HCT116 (cell line): Measurements from ENCODE around the gene BTBD18. TPM values are rescaled to one million over a fixed set of nuclear protein-coding genes. Genes with fewer than 3 reads are reported as not detected.
"Not testable (repeated sequence)": the region's sequence is repeated elsewhere in the genome, so short reads cannot be mapped to it uniquely, and the experiment has no call there.

Experiments used
- ATAC-seq: fragments of 200-7000 bp; cut with Tn5 transposase; 2 replicates; pipeline ENCODE4 v1.9.1; 2020; ENCODE audit warnings: mild to moderate bottlenecking, moderate library complexity
- BruUV-seq: library from RNA; stranded (reverse); fragments of 400-500 nt; replicated peaks from 2 replicates; lab custom pipeline; 2021; lab: Mats Ljungman, UMichigan
- CTCF ChIA-PET: fragments of 300-600 bp; sonication (Branson Sonifier 250); formaldehyde crosslinking; loops from one replicate; lab custom pipeline; 2021; ENCODE audit warnings: antibody characterized with exemption; lab: Charles Lee
- POLR2A ChIA-PET: fragments of 300-600, 350-600 bp; sonication (Branson Sonifier 250); formaldehyde crosslinking; loops from one replicate; lab custom pipeline; 2021; ENCODE audit warnings: antibody characterized with exemption; lab: Charles Lee
- RAD21 ChIA-PET, 2 experiments: fragments of 300-600 bp; sonication (Branson Sonifier 250); formaldehyde crosslinking; loops; one replicate each; lab custom pipeline; 2023; ENCODE audit warnings: low total read pairs in 2 of 2; ENCODE audit not compliant: uncharacterized antibody in 2 of 2, unreplicated experiment in 2 of 2, low non-redundant PET in 1 of 2; lab: Charles Lee
- DNase-seq: peaks from one replicate; pipeline ENCODE4 v3.0.0-alpha.2; 2010; ENCODE audit warnings: low read depth, low spot score
- H2AFZ ChIP-seq: fragments of 200-600 bp; shearing (Covaris generic), sonication (generic); 2 replicates; pipeline ENCODE4 v1.6.1; 2017; ENCODE audit warnings: low read depth, mixed run types, mixed read lengths, antibody characterized with exemption, low read length; ENCODE audit not compliant: poor library complexity, severe bottlenecking
- H3K27ac ChIP-seq: 2 replicates; pipeline ENCODE4 v1.5.1; 2012; ENCODE audit warnings: low read depth, low read length
- H3K27me3 ChIP-seq: fragments of 200-600 bp; sonication (generic); 2 replicates; pipeline ENCODE4 v1.6.1; 2016; ENCODE audit warnings: mixed run types, low read length, mixed read lengths; ENCODE audit not compliant: insufficient read depth
- H3K36me3 ChIP-seq, 2 experiments: fragments of 200-500 bp in 1 of 2; fragments of 200-600 bp in 1 of 2; sonication (Bioruptor generic) in 1 of 2; sonication (generic) in 1 of 2; 2 replicates each; pipeline versions ENCODE4 v1.5.1 to v1.6.1; 2014 to 2016; ENCODE audit warnings: low read length in 2 of 2, inconsistent platforms in 1 of 2, mixed read lengths in 1 of 2, mixed run types in 1 of 2; ENCODE audit not compliant: insufficient read depth in 2 of 2, control insufficient read depth in 1 of 2
- H3K4me1 ChIP-seq, 2 experiments: fragments of 200-600 bp in 1 of 2; sonication (generic) in 1 of 2; 2 replicates each; pipeline versions ENCODE4 v1.5.1 to v1.6.1; 2012 to 2017; ENCODE audit warnings: low read length in 2 of 2, inconsistent platforms in 1 of 2, mild to moderate bottlenecking in 1 of 2, mixed read lengths in 1 of 2, mixed run types in 1 of 2, moderate library complexity in 1 of 2; ENCODE audit not compliant: insufficient read depth in 2 of 2, control insufficient read depth in 1 of 2
- H3K4me2 ChIP-seq: fragments of 200-600 bp; sonication (generic); 2 replicates; pipeline ENCODE4 v1.6.1; 2017; ENCODE audit warnings: mixed run types, low read length, mixed read lengths
- H3K4me3 ChIP-seq, 2 experiments: fragments of 200-600 bp in 1 of 2; sonication (generic) in 1 of 2; replicated peaks in 1 of 2; 2 replicates each; pipeline ENCODE4 v1.5.1; 2011 to 2016; ENCODE audit warnings: low read length in 2 of 2, control low read depth in 1 of 2, low read depth in 1 of 2, mild to moderate bottlenecking in 1 of 2, mixed read lengths in 1 of 2, mixed run types in 1 of 2
- H3K79me2 ChIP-seq: fragments of 200-600 bp; sonication (generic); 2 replicates; pipeline ENCODE4 v1.6.1; 2017; ENCODE audit warnings: mild to moderate bottlenecking, mixed run types, low read length, moderate library complexity, mixed read lengths; ENCODE audit not compliant: insufficient read depth
- H3K9ac ChIP-seq: fragments of 200-600 bp; sonication (generic); 2 replicates; pipeline ENCODE4 v1.6.1; 2016; ENCODE audit warnings: low read length, mixed read lengths
- H3K9me2 ChIP-seq: fragments of 200-600 bp; sonication (generic), shearing (Covaris generic); 2 replicates; pipeline ENCODE4 v1.6.1; 2017; ENCODE audit warnings: mixed run types, mild to moderate bottlenecking, moderate library complexity; ENCODE audit not compliant: insufficient read depth
- H3K9me3 ChIP-seq, 2 experiments: fragments of 200-500 bp in 1 of 2; fragments of 200-600 bp in 1 of 2; sonication (Bioruptor generic) in 1 of 2; sonication (generic) in 1 of 2; 2 replicates each; pipeline ENCODE4 v1.6.1; 2014 to 2017; ENCODE audit warnings: low read length in 2 of 2, mixed read lengths in 2 of 2, inconsistent platforms in 1 of 2, low read depth in 1 of 2, mild to moderate bottlenecking in 1 of 2, mixed run types in 1 of 2, moderate library complexity in 1 of 2; ENCODE audit not compliant: control insufficient read depth in 1 of 2, insufficient read depth in 1 of 2
- H4K20me1 ChIP-seq: fragments of 200-600 bp; sonication (generic), shearing (Covaris generic); 2 replicates; pipeline ENCODE4 v1.6.1; 2017; ENCODE audit warnings: mixed run types, mild to moderate bottlenecking, moderate library complexity; ENCODE audit not compliant: insufficient read depth
- ZBTB33 ChIP-seq: IDR thresholded peaks from 2 replicates; pipeline ENCODE4 v1.6.1; 2011; ENCODE audit warnings: mild to moderate bottlenecking, low read length, moderate library complexity; ENCODE audit not compliant: insufficient replicate concordance; ENCODE audit errors: extremely low read depth
- intact Hi-C: fragments of 100-400 bp; cut with micrococcal nuclease; formaldehyde crosslinking; loops from 2 replicates; pipeline ENCODE4 v1.10.0; 2022
- total RNA-seq: library from RNA; stranded (reverse); gene quantifications from one replicate; pipeline ENCODE4 v1.2.1, GENCODE V29; 2021; ENCODE audit not compliant: unreplicated experiment

Gene BTBD18
- total RNA-seq, 1 experiment from 2014 or later, result not detected

- Histone ChIP-seq H3K36me3 (no peaks in the 10 kb centered on the region), H3K4me1 (peaks cover 18 to 22% of the 10 kb centered on the region in 2 experiments), H3K79me2 (peaks cover 59% of the 10 kb centered on the region), H3K27ac (no peak overlapping the region), H3K9me3 (no peaks in the 10 kb centered on the region), H3K9ac (no peak overlapping the region), H3K4me2 (no peak overlapping the region), H3K4me3 (no peak overlapping the region), H2AFZ (no peak overlapping the region), H4K20me1 (no peaks in the 10 kb centered on the region), H3K27me3 (no peaks in the 10 kb centered on the region), H3K9me2 (no peaks in the 10 kb centered on the region)
- intact Hi-C loops, result loop anchor here (5.0 kb wide), 1 partner anchor 867 kb away; the partner anchor contains the start of genes LPXN and ZFP91
- no TSS peak for BruUV-seq
- TF ChIP-seq ZBTB33, result no peak
- POLR2A ChIA-PET, result no interaction called here
- DNase-seq (no peak), ATAC-seq (no peak)
- RAD21 ChIA-PET, result no interaction called here
- CTCF ChIA-PET, result no interaction called here
These were observed 41.7 kb downstream of the BTBD18 start for GRCh38 chr11:57709802-57710367.

- ATAC-seq, H2AFZ ChIP-seq, H3K4me3 ChIP-seq, H3K27me3 ChIP-seq, POLR2A ChIA-PET, H3K9me2 ChIP-seq, intact Hi-C loops, CTCF ChIA-PET, H4K20me1 ChIP-seq, BruUV-seq, DNase-seq, H3K9me3 ChIP-seq, RAD21 ChIA-PET, H3K4me1 ChIP-seq, H3K9ac ChIP-seq, H3K4me2 ChIP-seq, H3K27ac ChIP-seq: not testable (repeated sequence)
- peaks cover 22% of the 10 kb centered on the region for H3K79me2 ChIP-seq
- peaks cover 13 to 15% of the 10 kb centered on the region in 2 experiments; a peak in 2 of 4 replicates for H3K36me3 ChIP-seq
These were observed 46.2 kb downstream of the BTBD18 start for GRCh38 chr11:57705432-57705831.
